ENCODE data around the gene FRRS1. TPM values are rescaled to one million over a fixed set of nuclear protein-coding genes. Genes with fewer than 3 reads are reported as not detected.

FRRS1 gene
- total and polyA plus RNA-seq, 2 experiments from 2014 or later, result 0.34 to 6.8 TPM

DNA sequence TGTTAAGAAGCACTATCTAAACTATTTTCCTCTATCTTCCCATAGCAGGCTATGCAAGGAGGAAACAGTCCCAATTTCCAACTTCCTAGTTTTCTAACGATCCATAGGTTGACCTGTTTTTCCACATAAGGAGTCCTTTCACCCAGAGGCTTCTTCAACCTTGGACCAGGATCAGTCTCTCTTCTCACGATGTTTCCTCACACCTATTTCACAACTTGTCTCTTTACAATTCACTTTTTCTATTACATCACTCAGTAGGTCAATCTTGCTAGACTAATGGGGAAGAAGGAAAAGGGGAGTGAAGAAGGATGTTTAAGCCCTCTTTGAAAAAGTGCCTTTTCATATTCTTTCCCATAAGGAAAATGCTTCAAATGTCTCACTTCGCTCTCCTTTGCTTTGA, 104.7 kb downstream of the FRRS1 start:
- ATAC-seq (no peak), DNase-seq (ENCODE audit: low spot score) (no peak)
- Histone ChIP-seq H3K4me1 (ENCODE audit: insufficient read depth) (peaks cover 9% of the 10 kb centered on the region), H4K20me1 (replicated peaks; ENCODE audit: insufficient read depth) (no peaks in the 10 kb centered on the region), H3K27ac (ENCODE audit: low read depth) (no peak overlapping the region), H2AFZ (no peak overlapping the region), H3K27me3 (ENCODE audit: insufficient read depth) (no peaks in the 10 kb centered on the region), H3K4me2 (no peak overlapping the region), H3K36me3 (ENCODE audit: insufficient read depth) (no peaks in the 10 kb centered on the region), H3K79me2 (replicated peaks; ENCODE audit: insufficient read depth) (no peaks in the 10 kb centered on the region), H3K9me2 (ENCODE audit: insufficient read depth) (no peaks in the 10 kb centered on the region), H3K4me3 (no peak overlapping the region), H3F3A (replicated peaks; ENCODE audit: low read depth) (no peaks in the 10 kb centered on the region)
- TF ChIP-seq POLR2AphosphoS5 (IDR thresholded peaks at IDR 0.05; ENCODE audit: low read depth), result no peak
- no peak for TF ChIP-seq ZNF114 (CRISPR knock-in tag; IDR thresholded peaks at IDR 0.05)
- TF ChIP-seq, protein P1, sequence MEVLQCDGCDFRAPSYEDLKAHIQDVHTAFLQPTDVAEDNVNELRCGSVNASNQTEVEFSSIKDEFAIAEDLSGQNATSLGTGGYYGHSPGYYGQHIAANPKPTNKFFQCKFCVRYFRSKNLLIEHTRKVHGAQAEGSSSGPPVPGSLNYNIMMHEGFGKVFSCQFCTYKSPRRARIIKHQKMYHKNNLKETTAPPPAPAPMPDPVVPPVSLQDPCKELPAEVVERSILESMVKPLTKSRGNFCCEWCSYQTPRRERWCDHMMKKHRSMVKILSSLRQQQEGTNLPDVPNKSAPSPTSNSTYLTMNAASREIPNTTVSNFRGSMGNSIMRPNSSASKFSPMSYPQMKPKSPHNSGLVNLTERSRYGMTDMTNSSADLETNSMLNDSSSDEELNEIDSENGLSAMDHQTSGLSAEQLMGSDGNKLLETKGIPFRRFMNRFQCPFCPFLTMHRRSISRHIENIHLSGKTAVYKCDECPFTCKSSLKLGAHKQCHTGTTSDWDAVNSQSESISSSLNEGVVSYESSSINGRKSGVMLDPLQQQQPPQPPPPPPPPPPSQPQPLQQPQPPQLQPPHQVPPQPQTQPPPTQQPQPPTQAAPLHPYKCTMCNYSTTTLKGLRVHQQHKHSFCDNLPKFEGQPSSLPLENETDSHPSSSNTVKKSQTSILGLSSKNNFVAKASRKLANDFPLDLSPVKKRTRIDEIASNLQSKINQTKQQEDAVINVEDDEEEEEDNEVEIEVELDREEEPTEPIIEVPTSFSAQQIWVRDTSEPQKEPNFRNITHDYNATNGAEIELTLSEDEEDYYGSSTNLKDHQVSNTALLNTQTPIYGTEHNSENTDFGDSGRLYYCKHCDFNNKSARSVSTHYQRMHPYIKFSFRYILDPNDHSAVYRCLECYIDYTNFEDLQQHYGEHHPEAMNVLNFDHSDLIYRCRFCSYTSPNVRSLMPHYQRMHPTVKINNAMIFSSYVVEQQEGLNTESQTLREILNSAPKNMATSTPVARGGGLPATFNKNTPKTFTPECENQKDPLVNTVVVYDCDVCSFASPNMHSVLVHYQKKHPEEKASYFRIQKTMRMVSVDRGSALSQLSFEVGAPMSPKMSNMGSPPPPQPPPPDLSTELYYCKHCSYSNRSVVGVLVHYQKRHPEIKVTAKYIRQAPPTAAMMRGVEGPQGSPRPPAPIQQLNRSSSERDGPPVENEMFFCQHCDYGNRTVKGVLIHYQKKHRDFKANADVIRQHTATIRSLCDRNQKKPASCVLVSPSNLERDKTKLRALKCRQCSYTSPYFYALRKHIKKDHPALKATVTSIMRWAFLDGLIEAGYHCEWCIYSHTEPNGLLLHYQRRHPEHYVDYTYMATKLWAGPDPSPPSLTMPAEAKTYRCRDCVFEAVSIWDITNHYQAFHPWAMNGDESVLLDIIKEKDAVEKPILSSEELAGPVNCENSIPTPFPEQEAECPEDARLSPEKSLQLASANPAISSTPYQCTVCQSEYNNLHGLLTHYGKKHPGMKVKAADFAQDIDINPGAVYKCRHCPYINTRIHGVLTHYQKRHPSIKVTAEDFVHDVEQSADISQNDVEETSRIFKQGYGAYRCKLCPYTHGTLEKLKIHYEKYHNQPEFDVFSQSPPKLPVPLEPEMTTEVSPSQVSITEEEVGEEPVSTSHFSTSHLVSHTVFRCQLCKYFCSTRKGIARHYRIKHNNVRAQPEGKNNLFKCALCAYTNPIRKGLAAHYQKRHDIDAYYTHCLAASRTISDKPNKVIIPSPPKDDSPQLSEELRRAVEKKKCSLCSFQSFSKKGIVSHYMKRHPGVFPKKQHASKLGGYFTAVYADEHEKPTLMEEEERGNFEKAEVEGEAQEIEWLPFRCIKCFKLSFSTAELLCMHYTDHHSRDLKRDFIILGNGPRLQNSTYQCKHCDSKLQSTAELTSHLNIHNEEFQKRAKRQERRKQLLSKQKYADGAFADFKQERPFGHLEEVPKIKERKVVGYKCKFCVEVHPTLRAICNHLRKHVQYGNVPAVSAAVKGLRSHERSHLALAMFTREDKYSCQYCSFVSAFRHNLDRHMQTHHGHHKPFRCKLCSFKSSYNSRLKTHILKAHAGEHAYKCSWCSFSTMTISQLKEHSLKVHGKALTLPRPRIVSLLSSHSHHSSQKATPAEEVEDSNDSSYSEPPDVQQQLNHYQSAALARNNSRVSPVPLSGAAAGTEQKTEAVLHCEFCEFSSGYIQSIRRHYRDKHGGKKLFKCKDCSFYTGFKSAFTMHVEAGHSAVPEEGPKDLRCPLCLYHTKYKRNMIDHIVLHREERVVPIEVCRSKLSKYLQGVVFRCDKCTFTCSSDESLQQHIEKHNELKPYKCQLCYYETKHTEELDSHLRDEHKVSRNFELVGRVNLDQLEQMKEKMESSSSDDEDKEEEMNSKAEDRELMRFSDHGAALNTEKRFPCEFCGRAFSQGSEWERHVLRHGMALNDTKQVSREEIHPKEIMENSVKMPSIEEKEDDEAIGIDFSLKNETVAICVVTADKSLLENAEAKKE (CRISPR knock-in tag; IDR thresholded peaks at IDR 0.05), result no peak
- TF ChIP-seq EZH2 (IDR thresholded peaks at IDR 0.05; ENCODE audit: low read depth, unreplicated experiment), result no peak
- no peak for TF ChIP-seq JUNB (IDR thresholded peaks at IDR 0.05; ENCODE audit: unreplicated experiment)
- TF ChIP-seq CREB1 (CRISPR knock-in tag; IDR thresholded peaks at IDR 0.05; ENCODE audit: low read depth), result no peak
- TF ChIP-seq, protein P2, sequence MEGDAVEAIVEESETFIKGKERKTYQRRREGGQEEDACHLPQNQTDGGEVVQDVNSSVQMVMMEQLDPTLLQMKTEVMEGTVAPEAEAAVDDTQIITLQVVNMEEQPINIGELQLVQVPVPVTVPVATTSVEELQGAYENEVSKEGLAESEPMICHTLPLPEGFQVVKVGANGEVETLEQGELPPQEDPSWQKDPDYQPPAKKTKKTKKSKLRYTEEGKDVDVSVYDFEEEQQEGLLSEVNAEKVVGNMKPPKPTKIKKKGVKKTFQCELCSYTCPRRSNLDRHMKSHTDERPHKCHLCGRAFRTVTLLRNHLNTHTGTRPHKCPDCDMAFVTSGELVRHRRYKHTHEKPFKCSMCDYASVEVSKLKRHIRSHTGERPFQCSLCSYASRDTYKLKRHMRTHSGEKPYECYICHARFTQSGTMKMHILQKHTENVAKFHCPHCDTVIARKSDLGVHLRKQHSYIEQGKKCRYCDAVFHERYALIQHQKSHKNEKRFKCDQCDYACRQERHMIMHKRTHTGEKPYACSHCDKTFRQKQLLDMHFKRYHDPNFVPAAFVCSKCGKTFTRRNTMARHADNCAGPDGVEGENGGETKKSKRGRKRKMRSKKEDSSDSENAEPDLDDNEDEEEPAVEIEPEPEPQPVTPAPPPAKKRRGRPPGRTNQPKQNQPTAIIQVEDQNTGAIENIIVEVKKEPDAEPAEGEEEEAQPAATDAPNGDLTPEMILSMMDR (conservative IDR thresholded peaks at IDR 0.05; ENCODE audit: low read depth in 2 of 2), result no peak
- TF ChIP-seq, protein P3, sequence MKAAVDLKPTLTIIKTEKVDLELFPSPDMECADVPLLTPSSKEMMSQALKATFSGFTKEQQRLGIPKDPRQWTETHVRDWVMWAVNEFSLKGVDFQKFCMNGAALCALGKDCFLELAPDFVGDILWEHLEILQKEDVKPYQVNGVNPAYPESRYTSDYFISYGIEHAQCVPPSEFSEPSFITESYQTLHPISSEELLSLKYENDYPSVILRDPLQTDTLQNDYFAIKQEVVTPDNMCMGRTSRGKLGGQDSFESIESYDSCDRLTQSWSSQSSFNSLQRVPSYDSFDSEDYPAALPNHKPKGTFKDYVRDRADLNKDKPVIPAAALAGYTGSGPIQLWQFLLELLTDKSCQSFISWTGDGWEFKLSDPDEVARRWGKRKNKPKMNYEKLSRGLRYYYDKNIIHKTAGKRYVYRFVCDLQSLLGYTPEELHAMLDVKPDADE (IDR thresholded peaks at IDR 0.05), result no peak
- no peak for TF ChIP-seq ZNF331 (CRISPR knock-in tag; IDR thresholded peaks at IDR 0.05; ENCODE audit: low read depth)
- TF ChIP-seq STAT1 (IDR thresholded peaks at IDR 0.05; ENCODE audit: unreplicated experiment), result no peak
- no peak for TF ChIP-seq EZH2phosphoT487 (IDR thresholded peaks at IDR 0.05; ENCODE audit: unreplicated experiment)
- TF ChIP-seq, protein P4, sequence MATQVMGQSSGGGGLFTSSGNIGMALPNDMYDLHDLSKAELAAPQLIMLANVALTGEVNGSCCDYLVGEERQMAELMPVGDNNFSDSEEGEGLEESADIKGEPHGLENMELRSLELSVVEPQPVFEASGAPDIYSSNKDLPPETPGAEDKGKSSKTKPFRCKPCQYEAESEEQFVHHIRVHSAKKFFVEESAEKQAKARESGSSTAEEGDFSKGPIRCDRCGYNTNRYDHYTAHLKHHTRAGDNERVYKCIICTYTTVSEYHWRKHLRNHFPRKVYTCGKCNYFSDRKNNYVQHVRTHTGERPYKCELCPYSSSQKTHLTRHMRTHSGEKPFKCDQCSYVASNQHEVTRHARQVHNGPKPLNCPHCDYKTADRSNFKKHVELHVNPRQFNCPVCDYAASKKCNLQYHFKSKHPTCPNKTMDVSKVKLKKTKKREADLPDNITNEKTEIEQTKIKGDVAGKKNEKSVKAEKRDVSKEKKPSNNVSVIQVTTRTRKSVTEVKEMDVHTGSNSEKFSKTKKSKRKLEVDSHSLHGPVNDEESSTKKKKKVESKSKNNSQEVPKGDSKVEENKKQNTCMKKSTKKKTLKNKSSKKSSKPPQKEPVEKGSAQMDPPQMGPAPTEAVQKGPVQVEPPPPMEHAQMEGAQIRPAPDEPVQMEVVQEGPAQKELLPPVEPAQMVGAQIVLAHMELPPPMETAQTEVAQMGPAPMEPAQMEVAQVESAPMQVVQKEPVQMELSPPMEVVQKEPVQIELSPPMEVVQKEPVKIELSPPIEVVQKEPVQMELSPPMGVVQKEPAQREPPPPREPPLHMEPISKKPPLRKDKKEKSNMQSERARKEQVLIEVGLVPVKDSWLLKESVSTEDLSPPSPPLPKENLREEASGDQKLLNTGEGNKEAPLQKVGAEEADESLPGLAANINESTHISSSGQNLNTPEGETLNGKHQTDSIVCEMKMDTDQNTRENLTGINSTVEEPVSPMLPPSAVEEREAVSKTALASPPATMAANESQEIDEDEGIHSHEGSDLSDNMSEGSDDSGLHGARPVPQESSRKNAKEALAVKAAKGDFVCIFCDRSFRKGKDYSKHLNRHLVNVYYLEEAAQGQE (IDR thresholded peaks at IDR 0.05; ENCODE audit: unreplicated experiment), result no peak
- TF ChIP-seq NANOG (IDR thresholded peaks at IDR 0.05; ENCODE audit: borderline replicate concordance), result no peak
- Mint-ChIP-seq H3K27me3 (ENCODE audit: insufficient read depth, low read depth, poor library complexity) (no peaks in the 10 kb centered on the region), H3K4me1 (peaks cover 10% of the 10 kb centered on the region), H3K4me3 (no peak overlapping the region), H3K27ac (no peak overlapping the region), H3K9me3 (no peaks in the 10 kb centered on the region), H3K36me3 (ENCODE audit: low read depth) (no peaks in the 10 kb centered on the region)
